ENCODE data around the gene TFAP2A. TPM values are rescaled to one million over a fixed set of nuclear protein-coding genes. Genes with fewer than 3 reads are reported as not detected.

The TFAP2A gene
- total RNA-seq, 1 donor from 2014 or later, result 0.66 TPM

- Histone ChIP-seq H3K36me3 (no peaks in the 10 kb centered on the region), H3K27me3 (ENCODE audit: low read depth) (peaks cover 100% of the 10 kb centered on the region), H3K4me1 (peaks cover 44% of the 10 kb centered on the region), H3K27ac (replicated peaks) (no peak overlapping the region), H3K4me3 (no peak overlapping the region), H3K9me3 (replicated peaks) (no peaks in the 10 kb centered on the region)
- no peak for TF ChIP-seq CTCF (IDR thresholded peaks at IDR 0.05; ENCODE audit: borderline replicate concordance)
- DNase-seq, result no peak
- intact Hi-C loops (cut with micrococcal nuclease), result no loop called here
Measured at GRCh38 chr6:10421158-10421920, 6.5 kb upstream of the TFAP2A start.

- intact Hi-C loops (cut with micrococcal nuclease), result no loop called here
- H3K9me3 ChIP-seq (replicated peaks), result no peaks in the 10 kb centered on the region
- H3K4me3 ChIP-seq, result no peak overlapping the region
- H3K4me1 ChIP-seq, result peaks cover 42% of the 10 kb centered on the region
- DNase-seq, result no peak
- no peak overlapping the region for H3K27ac ChIP-seq (replicated peaks)
- no peak for TF ChIP-seq CTCF (IDR thresholded peaks at IDR 0.05; ENCODE audit: borderline replicate concordance)
- H3K36me3 ChIP-seq, result no peaks in the 10 kb centered on the region
- peaks cover 100% of the 10 kb centered on the region for H3K27me3 ChIP-seq (ENCODE audit: low read depth)
Measured at GRCh38 chr6:10420546-10421157, 5.8 kb upstream of the TFAP2A start.

- Histone ChIP-seq H3K36me3 (no peaks in the 10 kb centered on the region), H3K27ac (replicated peaks) (no peak overlapping the region), H3K4me3 (no peak overlapping the region), H3K4me1 (peaks cover 42% of the 10 kb centered on the region), H3K27me3 (ENCODE audit: low read depth) (peaks cover 100% of the 10 kb centered on the region), H3K9me3 (replicated peaks) (no peaks in the 10 kb centered on the region)
- no peak for TF ChIP-seq CTCF (IDR thresholded peaks at IDR 0.05; ENCODE audit: borderline replicate concordance)
- intact Hi-C loops (cut with micrococcal nuclease), result no loop called here
- no peak for DNase-seq
Measured at GRCh38 chr6:10419749-10420545, 5.1 kb upstream of the TFAP2A start.

GRCh38 chr6:10418862-10419748 is 4.2 kb upstream of the TFAP2A start:
- Histone ChIP-seq H3K4me1 (peaks cover 50% of the 10 kb centered on the region), H3K36me3 (no peaks in the 10 kb centered on the region), H3K27ac (replicated peaks) (no peak overlapping the region), H3K27me3 (ENCODE audit: low read depth) (peaks cover 100% of the 10 kb centered on the region), H3K9me3 (replicated peaks) (no peaks in the 10 kb centered on the region), H3K4me3 (no peak overlapping the region)
- DNase-seq, result no peak
- intact Hi-C loops (cut with micrococcal nuclease), result no loop called here
- TF ChIP-seq CTCF (IDR thresholded peaks at IDR 0.05; ENCODE audit: borderline replicate concordance), result no peak

GRCh38 chr6:10418361-10418861 is 3.5 kb upstream of the TFAP2A start:
- Histone ChIP-seq H3K27me3 (ENCODE audit: low read depth) (peaks cover 100% of the 10 kb centered on the region), H3K27ac (replicated peaks) (no peak overlapping the region), H3K4me1 (peaks cover 57% of the 10 kb centered on the region), H3K9me3 (replicated peaks) (no peaks in the 10 kb centered on the region), H3K4me3 (no peak overlapping the region), H3K36me3 (no peaks in the 10 kb centered on the region)
- TF ChIP-seq CTCF (IDR thresholded peaks at IDR 0.05; ENCODE audit: borderline replicate concordance), result no peak
- DNase-seq, result no peak
- intact Hi-C loops (cut with micrococcal nuclease), result no loop called here

Measured in left ventricle myocardium inferior (tissue), 1 donor.